ENCODE measurements around the gene GRID2IP.

The GRID2IP gene

GRCh38 chr7:6516387-6516983 lies 34.8 kb downstream of the GRID2IP start:
- peak; percentile 84 to 87 for DNase-seq

- DNase-seq = no peak
These were observed 37.7 kb downstream of the GRID2IP start for GRCh38 chr7:6513541-6513940.

GRCh38 chr7:6512892-6513291 lies 38.4 kb downstream of the GRID2IP start:
- DNase-seq = no peak

- no peak for DNase-seq
These were observed 40.7 kb downstream of the GRID2IP start for GRCh38 chr7:6510476-6511133.

GRCh38 chr7:6508950-6509349 lies 42.3 kb downstream of the GRID2IP start:
- no peak for DNase-seq

GRCh38 chr7:6508539-6508938 lies 42.7 kb downstream of the GRID2IP start:
- no peak for DNase-seq

- DNase-seq = no peak
These were observed 43.4 kb downstream of the GRID2IP start for GRCh38 chr7:6507906-6508305.

GRCh38 chr7:6505685-6506559 lies 45.3 kb downstream of the GRID2IP start:
- no peak for DNase-seq

- DNase-seq = no peak
These were observed 46.3 kb downstream of the GRID2IP start for GRCh38 chr7:6504996-6505395.

GRCh38 chr7:6502886-6503285 lies 48.4 kb downstream of the GRID2IP start:
- DNase-seq = no peak

- no peak for DNase-seq
These were observed 49.4 kb downstream of the GRID2IP start for GRCh38 chr7:6501586-6502564.

- no peak for DNase-seq
These were observed 50.6 kb downstream of the GRID2IP start for GRCh38 chr7:6500691-6501090.

- DNase-seq = no peak
These were observed 53.3 kb downstream of the GRID2IP start for GRCh38 chr7:6497994-6498393.

- no peak for DNase-seq
These were observed 53.7 kb downstream of the GRID2IP start for GRCh38 chr7:6497637-6497905.

- no peak for DNase-seq
These were observed 54.2 kb downstream of the GRID2IP start for GRCh38 chr7:6496842-6497636.

- DNase-seq = no peak
These were observed 55.5 kb downstream of the GRID2IP start for GRCh38 chr7:6495597-6496262.

GRCh38 chr7:6494365-6494764 lies 56.9 kb downstream of the GRID2IP start:
- no peak for DNase-seq

GRCh38 chr7:6491194-6491593 lies 60.1 kb downstream of the GRID2IP start:
- DNase-seq = no peak

- DNase-seq = no peak
These were observed 61.6 kb downstream of the GRID2IP start for GRCh38 chr7:6489612-6490011.

GRCh38 chr7:6487184-6487545 lies 64.1 kb downstream of the GRID2IP start:
- no peak for DNase-seq

- DNase-seq = no peak
These were observed 64.7 kb downstream of the GRID2IP start for GRCh38 chr7:6486438-6487183.

Data from SW 1271 (cell line).